Measurements from ENCODE around the gene VPS37C. TPM values are rescaled to one million over a fixed set of nuclear protein-coding genes. Genes with fewer than 3 reads are reported as not detected.

The VPS37C gene
- total RNA-seq, 1 experiment from 2014 or later = 36.3 TPM

DNA sequence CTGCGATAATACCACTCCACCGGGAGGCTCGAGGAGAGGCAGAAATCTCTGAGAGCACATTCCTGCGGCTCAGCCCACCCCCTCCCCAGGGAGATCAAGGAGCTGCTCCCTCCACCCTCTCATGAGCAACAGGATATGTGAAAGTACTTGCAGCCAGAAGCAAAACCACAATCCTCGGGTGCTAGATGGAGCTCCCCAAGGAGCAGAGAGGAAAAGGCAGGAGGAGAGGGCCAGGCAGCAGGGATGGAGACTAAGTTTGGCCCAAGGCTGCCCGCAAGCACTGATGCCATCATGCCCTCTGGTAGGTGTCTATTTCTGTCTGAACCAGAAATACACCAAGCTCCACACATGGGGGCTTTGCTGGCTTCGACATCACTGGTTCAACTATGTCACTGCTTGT, 22.3 kb downstream of the VPS37C start:
- H3K36me3 ChIP-seq (ENCODE audit: control insufficient read depth, insufficient read depth, low read length) = no peaks in the 10 kb centered on the region
- H3K27me3 Mint-ChIP-seq (ENCODE audit: insufficient read depth, unreplicated experiment) = no peaks in the 10 kb centered on the region
- H3K9me3 ChIP-seq = no peaks in the 10 kb centered on the region
- intact Hi-C loops (cut with micrococcal nuclease; ENCODE audit: unreplicated experiment) = no loop called here
- H3K9me3 Mint-ChIP-seq (ENCODE audit: unreplicated experiment) = no peaks in the 10 kb centered on the region
- BruUV-seq (replicated peaks) = no TSS peak
- no peaks in the 10 kb centered on the region for H3K27me3 ChIP-seq (replicated peaks; ENCODE audit: control insufficient read depth, insufficient read depth, low read length)
- POLR2A ChIA-PET = no interaction called here
- H3K4me3 Mint-ChIP-seq (ENCODE audit: unreplicated experiment) = no peak overlapping the region
- H3K4me3 ChIP-seq (ENCODE audit: low read depth, low read length) = no peak overlapping the region
- H3K4me1 ChIP-seq = no peaks in the 10 kb centered on the region
- TF ChIP-seq CTCF (IDR thresholded peaks at IDR 0.05; ENCODE audit: insufficient read depth in 1 of 2, low read depth in 1 of 2, low read length in 1 of 2, severe bottlenecking in 1 of 2, unreplicated experiment in 1 of 2) = no peak
- DNase-seq = no peak
- CTCF ChIA-PET = no interaction called here
- H3K4me1 Mint-ChIP-seq (ENCODE audit: low read depth, unreplicated experiment) = no peaks in the 10 kb centered on the region
- H3K27ac Mint-ChIP-seq (ENCODE audit: unreplicated experiment) = no peak overlapping the region
- peaks cover 23% of the 10 kb centered on the region for H3K36me3 Mint-ChIP-seq (ENCODE audit: insufficient read depth, unreplicated experiment)

- Histone ChIP-seq H3K4me3 (ENCODE audit: low read depth, low read length) (no peak overlapping the region), H3K27me3 (replicated peaks; ENCODE audit: control insufficient read depth, insufficient read depth, low read length) (no peaks in the 10 kb centered on the region), H3K9me3 (no peaks in the 10 kb centered on the region), H3K4me1 (peaks cover 6% of the 10 kb centered on the region; the same call in 1 of the 2 replicates), H3K36me3 (ENCODE audit: control insufficient read depth, insufficient read depth, low read length) (no peaks in the 10 kb centered on the region)
- Mint-ChIP-seq H3K36me3 (ENCODE audit: insufficient read depth, unreplicated experiment) (peaks cover 37% of the 10 kb centered on the region), H3K4me1 (ENCODE audit: low read depth, unreplicated experiment) (peaks cover 5% of the 10 kb centered on the region), H3K27ac (ENCODE audit: unreplicated experiment) (no peak overlapping the region), H3K4me3 (ENCODE audit: unreplicated experiment) (no peak overlapping the region), H3K27me3 (ENCODE audit: insufficient read depth, unreplicated experiment) (no peaks in the 10 kb centered on the region), H3K9me3 (ENCODE audit: unreplicated experiment) (no peaks in the 10 kb centered on the region)
- no TSS peak for BruUV-seq (replicated peaks)
- ChIA-PET POLR2A (no interaction called here), CTCF (no interaction called here)
- intact Hi-C loops (cut with micrococcal nuclease; ENCODE audit: unreplicated experiment) = no loop called here
- DNase-seq = no peak
- TF ChIP-seq CTCF (IDR thresholded peaks at IDR 0.05; ENCODE audit: insufficient read depth in 1 of 2, low read depth in 1 of 2, low read length in 1 of 2, severe bottlenecking in 1 of 2, unreplicated experiment in 1 of 2) = no peak
Observed at GRCh38 chr11:61134801-61135257, 26.4 kb downstream of the VPS37C start.

GRCh38 chr11:61133956-61134662, 27.1 kb downstream of the VPS37C start:
- Mint-ChIP-seq H3K4me3 (ENCODE audit: unreplicated experiment) (no peak overlapping the region), H3K4me1 (ENCODE audit: low read depth, unreplicated experiment) (peaks cover 9% of the 10 kb centered on the region), H3K27me3 (ENCODE audit: insufficient read depth, unreplicated experiment) (no peaks in the 10 kb centered on the region), H3K9me3 (ENCODE audit: unreplicated experiment) (no peaks in the 10 kb centered on the region), H3K27ac (ENCODE audit: unreplicated experiment) (no peak overlapping the region), H3K36me3 (ENCODE audit: insufficient read depth, unreplicated experiment) (peaks cover 40% of the 10 kb centered on the region)
- Histone ChIP-seq H3K27me3 (replicated peaks; ENCODE audit: control insufficient read depth, insufficient read depth, low read length) (no peaks in the 10 kb centered on the region), H3K36me3 (ENCODE audit: control insufficient read depth, insufficient read depth, low read length) (no peaks in the 10 kb centered on the region; the same call in 1 of the 2 replicates), H3K4me1 (peaks cover 6% of the 10 kb centered on the region; the same call in 1 of the 2 replicates), H3K9me3 (no peaks in the 10 kb centered on the region), H3K4me3 (ENCODE audit: low read depth, low read length) (no peak overlapping the region)
- intact Hi-C loops (cut with micrococcal nuclease; ENCODE audit: unreplicated experiment) = no loop called here
- CTCF ChIA-PET = no interaction called here
- no TSS peak for BruUV-seq (replicated peaks)
- DNase-seq = no peak
- TF ChIP-seq CTCF (IDR thresholded peaks at IDR 0.05; ENCODE audit: insufficient read depth in 1 of 2, low read depth in 1 of 2, low read length in 1 of 2, severe bottlenecking in 1 of 2, unreplicated experiment in 1 of 2) = no peak
- POLR2A ChIA-PET = no interaction called here
